CD14-positive monocyte (primary cell): ENCODE results near the gene VPS33A. TPM values are rescaled to one million over a fixed set of nuclear protein-coding genes. Genes with fewer than 3 reads are reported as not detected.

ENCODE experiments used
- DNase-seq, 3 donors: peaks; one replicate each; pipeline ENCODE4 v3.0.0-alpha.2; 2011 to 2022
- H2AFZ ChIP-seq: 2 replicates; pipeline ENCODE4 v1.6.0; 2012; ENCODE audit warnings: mild to moderate bottlenecking, low read depth, low read length, inconsistent platforms; ENCODE audit not compliant: insufficient read depth, poor library complexity, severe bottlenecking
- H3K27ac ChIP-seq, 2 donors: 1 replicate in 1 of 2; 2 replicates in 1 of 2; pipeline ENCODE4 v1.5.1; 2012 to 2013; ENCODE audit warnings: low read length in 2 of 2, control low read depth in 1 of 2, inconsistent platforms in 1 of 2, low read depth in 1 of 2, mild to moderate bottlenecking in 1 of 2
- H3K27me3 ChIP-seq, 2 donors: one replicate each; pipeline versions ENCODE4 v1.6.0 to v1.6.1; 2011 to 2013; ENCODE audit warnings: low read length in 2 of 2; ENCODE audit not compliant: control insufficient read depth in 2 of 2, insufficient read depth in 2 of 2
- H3K36me3 ChIP-seq, 2 donors: replicated peaks in 1 of 2; 1 replicate in 1 of 2; 2 replicates in 1 of 2; pipeline versions ENCODE4 v1.5.1 to v1.6.1; 2012 to 2013; ENCODE audit warnings: low read length in 2 of 2, control low read depth in 1 of 2, inconsistent platforms in 1 of 2, mild to moderate bottlenecking in 1 of 2; ENCODE audit not compliant: insufficient read depth in 2 of 2, control insufficient read depth in 1 of 2
- H3K4me1 ChIP-seq, 2 donors: 1 replicate in 1 of 2; 2 replicates in 1 of 2; pipeline versions ENCODE4 v1.5.1 to v1.6.1; 2012 to 2013; ENCODE audit warnings: low read length in 2 of 2, control low read depth in 1 of 2, inconsistent platforms in 1 of 2, mild to moderate bottlenecking in 1 of 2, moderate library complexity in 1 of 2; ENCODE audit not compliant: insufficient read depth in 2 of 2, control insufficient read depth in 1 of 2
- H3K4me2 ChIP-seq: replicated peaks from 2 replicates; pipeline ENCODE3; 2012; ENCODE audit warnings: low read length, moderate library complexity, mild to moderate bottlenecking; ENCODE audit not compliant: poor library complexity, severe bottlenecking; ENCODE audit errors: extremely low read depth
- H3K4me3 ChIP-seq, 3 experiments: fragments of 200-600 bp in 1 of 3; sonication (generic) in 1 of 3; replicated peaks in 1 of 3; 1 replicate in 2 of 3; 2 replicates in 1 of 3; pipeline ENCODE4 v1.5.1; 2011 to 2013; ENCODE audit warnings: low read length in 3 of 3, mild to moderate bottlenecking in 3 of 3, control low read depth in 2 of 3, low read depth in 2 of 3, inconsistent platforms in 1 of 3, moderate library complexity in 1 of 3
- H3K79me2 ChIP-seq: 2 replicates; pipeline ENCODE4 v1.6.0; 2012; ENCODE audit warnings: mild to moderate bottlenecking, control low read depth, inconsistent platforms, low read length, moderate library complexity; ENCODE audit not compliant: insufficient read depth
- H3K9ac ChIP-seq: 2 replicates; pipeline ENCODE4 v1.6.0; 2017; ENCODE audit warnings: low read length, mild to moderate bottlenecking; ENCODE audit not compliant: insufficient read depth, poor library complexity, severe bottlenecking
- H3K9me3 ChIP-seq, 2 donors: replicated peaks in 1 of 2; 1 replicate in 1 of 2; 2 replicates in 1 of 2; pipeline versions ENCODE4 v1.5.1 to v1.6.1; 2012 to 2013; ENCODE audit warnings: low read length in 2 of 2, control low read depth in 1 of 2; ENCODE audit not compliant: control insufficient read depth in 1 of 2, insufficient read depth in 1 of 2
- H4K20me1 ChIP-seq: 2 replicates; pipeline ENCODE4 v1.6.0; 2012; ENCODE audit warnings: mild to moderate bottlenecking, low read length, control low read depth, moderate library complexity; ENCODE audit not compliant: insufficient read depth
- H3K27ac Mint-ChIP-seq, 7 donors: one replicate each; pipeline ENCODE4 v1.8.0; 2020; ENCODE audit warnings: mild to moderate bottlenecking in 7 of 7, mixed read lengths in 7 of 7, moderate library complexity in 6 of 7, inconsistent platforms in 2 of 7
- H3K27me3 Mint-ChIP-seq, 3 donors: one replicate each; pipeline ENCODE4 v1.8.0; 2021 to 2022; ENCODE audit warnings: low read depth in 3 of 3, mild to moderate bottlenecking in 3 of 3, mixed read lengths in 3 of 3, moderate library complexity in 3 of 3, inconsistent platforms in 1 of 3
- H3K36me3 Mint-ChIP-seq, 2 donors: one replicate each; pipeline ENCODE4 v1.8.0; 2020; ENCODE audit warnings: mixed read lengths in 2 of 2, inconsistent platforms in 1 of 2, mild to moderate bottlenecking in 1 of 2
- H3K4me1 Mint-ChIP-seq: one replicate; pipeline ENCODE4 v1.8.0; 2020; ENCODE audit warnings: mild to moderate bottlenecking, mixed read lengths
- H3K4me3 Mint-ChIP-seq, 2 donors: one replicate each; pipeline ENCODE4 v1.8.0; 2020; ENCODE audit warnings: mild to moderate bottlenecking in 2 of 2, mixed read lengths in 2 of 2, moderate library complexity in 1 of 2
- H3K9me3 Mint-ChIP-seq, 7 donors: one replicate each; pipeline ENCODE4 v1.8.0; 2020 to 2022; ENCODE audit warnings: mixed read lengths in 7 of 7, mild to moderate bottlenecking in 6 of 7, moderate library complexity in 6 of 7, inconsistent platforms in 2 of 7
- WGBS: methylation state at CpG from one replicate; pipeline ENCODE4 v1.1.5; 2013; ENCODE audit warnings: missing lambda C conversion rate; ENCODE audit not compliant: insufficient coverage; 5-methylcytosine and 5-hydroxymethylcytosine counted together
- intact Hi-C, 2 donors: fragments of 100-400 bp; cut with micrococcal nuclease; formaldehyde crosslinking; loops; one replicate each; pipeline versions ENCODE4 v1.15.0 to v1.15.1; 2023
- polyA plus RNA-seq, 3 donors: library from polyadenylated mRNA; depleted of rRNA in 1 of 3; unstranded in 2 of 3; stranded (reverse) in 1 of 3; fragments of 300-500 nt in 2 of 3; fragments of >200 nt in 1 of 3; fragmentation: Illumina TruSeq in 2 of 3; gene quantifications; 1 replicate in 2 of 3; 2 replicates in 1 of 3; pipeline ENCODE4 v1.2.3, GENCODE V29; 2012 to 2021
- TF ChIP-seq, protein P1 (sequence below): fragments of 200-600 bp; IDR thresholded peaks from one replicate; pipeline ENCODE4 v1.8.0; 2022; ENCODE audit warnings: antibody characterized with exemption, mild to moderate bottlenecking

The VPS33A gene
- polyA plus RNA-seq, 3 donors = 15.3 to 33.1 (median 32.9) TPM

DNA sequence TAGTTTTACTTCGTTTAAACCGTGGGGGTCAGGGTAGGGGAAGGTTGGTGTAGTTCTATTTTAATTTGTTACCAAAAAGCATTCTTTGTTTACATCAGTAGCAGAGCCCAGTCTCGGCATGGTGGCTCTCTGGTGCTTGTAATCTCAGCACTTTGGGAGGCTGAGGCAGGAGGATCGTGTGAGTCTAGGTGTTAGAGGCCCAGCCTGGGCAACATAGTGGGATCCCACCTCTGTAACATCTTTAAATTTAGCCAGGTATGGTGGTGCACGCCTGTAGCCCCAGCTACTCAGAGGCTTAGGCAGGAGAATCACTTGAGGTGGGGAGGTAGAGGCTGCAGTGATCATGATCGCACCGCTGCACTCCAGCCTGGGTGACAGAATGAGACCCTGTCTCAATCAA is 81.2 kb downstream of the VPS33A start:
- H4K20me1 ChIP-seq = no peaks in the 10 kb centered on the region
- 90% methylated on average over 2 of the region's 7 CpGs for WGBS
- Mint-ChIP-seq H3K4me3 (peak overlapping the region in 1 of 2 donors; percentile 26), H3K4me1 (peaks cover 24% of the 10 kb centered on the region), H3K27ac (peak overlapping the region in 1 of 7 donors; percentile 40), H3K36me3 (peaks cover 0 to 3% of the 10 kb centered on the region in 2 donors), H3K9me3 (peaks cover 0 to 3% (median 0%) of the 10 kb centered on the region in 7 donors), H3K27me3 (peaks cover 18 to 32% (median 28%) of the 10 kb centered on the region in 3 donors)
- TF ChIP-seq, protein P1, sequence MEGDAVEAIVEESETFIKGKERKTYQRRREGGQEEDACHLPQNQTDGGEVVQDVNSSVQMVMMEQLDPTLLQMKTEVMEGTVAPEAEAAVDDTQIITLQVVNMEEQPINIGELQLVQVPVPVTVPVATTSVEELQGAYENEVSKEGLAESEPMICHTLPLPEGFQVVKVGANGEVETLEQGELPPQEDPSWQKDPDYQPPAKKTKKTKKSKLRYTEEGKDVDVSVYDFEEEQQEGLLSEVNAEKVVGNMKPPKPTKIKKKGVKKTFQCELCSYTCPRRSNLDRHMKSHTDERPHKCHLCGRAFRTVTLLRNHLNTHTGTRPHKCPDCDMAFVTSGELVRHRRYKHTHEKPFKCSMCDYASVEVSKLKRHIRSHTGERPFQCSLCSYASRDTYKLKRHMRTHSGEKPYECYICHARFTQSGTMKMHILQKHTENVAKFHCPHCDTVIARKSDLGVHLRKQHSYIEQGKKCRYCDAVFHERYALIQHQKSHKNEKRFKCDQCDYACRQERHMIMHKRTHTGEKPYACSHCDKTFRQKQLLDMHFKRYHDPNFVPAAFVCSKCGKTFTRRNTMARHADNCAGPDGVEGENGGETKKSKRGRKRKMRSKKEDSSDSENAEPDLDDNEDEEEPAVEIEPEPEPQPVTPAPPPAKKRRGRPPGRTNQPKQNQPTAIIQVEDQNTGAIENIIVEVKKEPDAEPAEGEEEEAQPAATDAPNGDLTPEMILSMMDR = no peak
- intact Hi-C loops = no loop called here
- H2AFZ ChIP-seq = peak overlapping the region; percentile 84
- peaks cover 18 to 19% of the 10 kb centered on the region in 2 donors for H3K4me1 ChIP-seq
- H3K9me3 ChIP-seq = no peaks in the 10 kb centered on the region
- no peak for DNase-seq
- H3K4me2 ChIP-seq = no peak overlapping the region
- H3K36me3 ChIP-seq = no peaks in the 10 kb centered on the region
- H3K9ac ChIP-seq = no peak overlapping the region
- no peak overlapping the region for H3K27ac ChIP-seq
- H3K4me3 ChIP-seq = no peak overlapping the region
- no peaks in the 10 kb centered on the region for H3K79me2 ChIP-seq
- peaks cover 0 to 9% of the 10 kb centered on the region in 2 donors for H3K27me3 ChIP-seq

DNA sequence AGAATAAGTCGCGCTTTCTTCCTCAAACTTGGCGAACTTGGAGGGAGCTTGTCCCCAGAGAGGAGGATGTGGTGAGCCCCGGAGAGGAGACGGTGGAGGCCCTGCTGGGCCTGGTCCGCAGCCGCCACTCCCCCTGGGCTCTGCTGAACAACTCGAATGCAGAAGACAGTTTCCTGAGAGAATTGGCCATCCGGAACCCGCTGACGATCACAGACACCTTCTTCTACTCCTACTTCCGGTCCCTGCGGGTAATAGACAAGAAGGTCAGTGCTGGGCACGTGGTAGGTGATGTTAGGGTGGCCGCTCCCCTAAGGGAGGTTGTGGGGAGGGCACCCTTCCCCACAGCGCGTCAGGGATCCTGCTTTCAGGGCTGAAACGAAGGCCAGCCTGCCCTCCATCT is 81.8 kb downstream of the VPS33A start:
- peaks cover 0 to 3% (median 0%) of the 10 kb centered on the region in 7 donors for H3K9me3 Mint-ChIP-seq
- Histone ChIP-seq H3K4me2 (peak overlapping the region; percentile 59), H3K9me3 (no peaks in the 10 kb centered on the region), H3K79me2 (no peaks in the 10 kb centered on the region), H2AFZ (peak overlapping the region; percentile 84), H3K27ac (no peak overlapping the region), H3K36me3 (no peaks in the 10 kb centered on the region), H3K4me1 (peaks cover 18 to 19% of the 10 kb centered on the region in 2 donors), H3K27me3 (peaks cover 0 to 9% of the 10 kb centered on the region in 2 donors), H4K20me1 (no peaks in the 10 kb centered on the region), H3K4me3 (peak overlapping the region in 1 of 3 experiments; percentile 53), H3K9ac (peak overlapping the region; percentile 32)
- H3K4me3 Mint-ChIP-seq = peak overlapping the region; percentile 59 to 94
- WGBS = 3% methylated on average over 6 of the region's 18 CpGs
- peaks cover 17 to 34% (median 27%) of the 10 kb centered on the region in 3 donors for H3K27me3 Mint-ChIP-seq
- intact Hi-C loops = no loop called here
- H3K4me1 Mint-ChIP-seq = peaks cover 26% of the 10 kb centered on the region
- H3K36me3 Mint-ChIP-seq = peaks cover 0 to 3% of the 10 kb centered on the region in 2 donors
- no peak overlapping the region for H3K27ac Mint-ChIP-seq
- TF ChIP-seq, protein P1 = no peak
- no peak for DNase-seq
